Left lung (tissue), 10 donors: Measurements from ENCODE around the gene KRTAP4-7. TPM values are rescaled to one million over a fixed set of nuclear protein-coding genes. Genes with fewer than 3 reads are reported as not detected.

Source experiments
- ATAC-seq: fragments of 200-7000 bp; cut with Tn5 transposase; one replicate; pipeline ENCODE4 v1.9.1; 2020; ENCODE audit warnings: moderate library complexity
- DNase-seq, 4 donors: peaks; one replicate each; pipeline ENCODE4 v3.0.0-alpha.2; 2013 to 2020
- H3K27ac ChIP-seq, 2 donors: fragments of 200-600 bp; sonication (generic) in 1 of 2; one replicate each; pipeline versions ENCODE4 v1.5.0 to v1.8.0; 2020 to 2021
- H3K27me3 ChIP-seq, 2 donors: fragments of 200-600 bp; sonication (generic) in 1 of 2; one replicate each; pipeline versions ENCODE4 v1.5.0 to v1.8.0; 2020 to 2021
- H3K36me3 ChIP-seq, 2 donors: fragments of 200-600 bp; sonication (generic) in 1 of 2; one replicate each; pipeline versions ENCODE4 v1.5.0 to v1.8.0; 2020 to 2021
- H3K4me1 ChIP-seq, 2 donors: fragments of 200-600 bp; one replicate each; pipeline ENCODE4 v1.8.0; 2021
- H3K4me3 ChIP-seq, 2 donors: fragments of 200-600 bp; sonication (generic) in 1 of 2; one replicate each; pipeline versions ENCODE4 v1.5.0 to v1.8.0; 2020 to 2021; ENCODE audit warnings: mild to moderate bottlenecking in 1 of 2
- H3K9me3 ChIP-seq, 2 donors: fragments of 200-600 bp; sonication (generic) in 1 of 2; one replicate each; pipeline versions ENCODE4 v1.5.0 to v1.8.0; 2020 to 2021
- CTCF ChIP-seq, 2 donors: fragments of 200-600 bp; sonication (generic) in 1 of 2; IDR thresholded peaks; one replicate each; pipeline versions ENCODE4 v1.5.0 to v1.8.0; 2021; ENCODE audit warnings: antibody characterized with exemption in 2 of 2
- intact Hi-C, 2 donors: fragments of 100-400 bp; cut with DNase I; formaldehyde crosslinking; loops; one replicate each; pipeline versions ENCODE4 v1.11.2 to v1.14.2; 2022
- polyA plus RNA-seq, 6 donors: library from polyadenylated mRNA; unstranded; fragments of 120-200 nt; gene quantifications; one replicate each; pipeline ENCODE4 v1.2.1, GENCODE V29; 2013; ENCODE audit not compliant: insufficient read length in 6 of 6
- total RNA-seq, 2 donors: library from RNA; stranded (reverse); fragmentation: NEBNext Ultra II Directional; extraction: Animal tissue kit (Norgen Biotek cat#: 25700); gene quantifications; one replicate each; pipeline ENCODE4 v1.2.1, GENCODE V29; 2021
- donor health status: DM: no; HTN: yes; CAD: no.
- donor health status: DM: no; HTN: no; CAD: no.

The KRTAP4-7 gene
- total and polyA plus RNA-seq, 8 donors = not detected

DNA sequence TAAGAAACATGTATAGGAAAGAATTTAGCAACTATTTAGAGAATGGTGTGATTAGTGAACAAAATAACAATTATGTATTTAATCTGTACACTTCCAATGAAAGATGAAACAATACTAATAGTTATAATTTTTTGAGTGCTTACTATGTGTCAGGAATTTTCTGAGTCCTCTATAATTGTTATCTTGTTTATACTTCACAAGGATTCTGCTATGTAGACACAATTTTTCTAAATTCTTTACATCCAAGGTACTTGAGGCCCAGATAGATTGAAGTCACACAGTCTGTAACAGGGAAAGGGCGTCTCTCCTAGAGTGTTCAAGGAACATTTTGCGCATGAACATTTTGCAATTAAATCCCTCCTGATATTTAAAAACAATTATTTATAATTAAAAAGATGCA lies 41.1 kb downstream of the KRTAP4-7 start:
- DNase-seq (no peak), ATAC-seq (no peak)
- Histone ChIP-seq H3K9me3 (no peaks in the 10 kb centered on the region), H3K27me3 (peaks cover 0 to 8% of the 10 kb centered on the region in 2 donors), H3K36me3 (no peaks in the 10 kb centered on the region), H3K4me3 (no peak overlapping the region), H3K27ac (no peak overlapping the region), H3K4me1 (no peaks in the 10 kb centered on the region)
- intact Hi-C loops = no loop called here
- TF ChIP-seq CTCF (IDR thresholded peaks at IDR 0.05) = no peak

- no peak for ATAC-seq
- intact Hi-C loops = no loop called here
- no peak overlapping the region for H3K27ac ChIP-seq
- no peaks in the 10 kb centered on the region for H3K9me3 ChIP-seq
- TF ChIP-seq CTCF (IDR thresholded peaks at IDR 0.05) = no peak
- no peak overlapping the region for H3K4me3 ChIP-seq
- no peak for DNase-seq
- H3K4me1 ChIP-seq = no peaks in the 10 kb centered on the region
- H3K27me3 ChIP-seq = peaks cover 0 to 8% of the 10 kb centered on the region in 2 donors
- H3K36me3 ChIP-seq = no peaks in the 10 kb centered on the region
These were observed 42.5 kb downstream of the KRTAP4-7 start for GRCh38 chr17:41126412-41126811.

DNA sequence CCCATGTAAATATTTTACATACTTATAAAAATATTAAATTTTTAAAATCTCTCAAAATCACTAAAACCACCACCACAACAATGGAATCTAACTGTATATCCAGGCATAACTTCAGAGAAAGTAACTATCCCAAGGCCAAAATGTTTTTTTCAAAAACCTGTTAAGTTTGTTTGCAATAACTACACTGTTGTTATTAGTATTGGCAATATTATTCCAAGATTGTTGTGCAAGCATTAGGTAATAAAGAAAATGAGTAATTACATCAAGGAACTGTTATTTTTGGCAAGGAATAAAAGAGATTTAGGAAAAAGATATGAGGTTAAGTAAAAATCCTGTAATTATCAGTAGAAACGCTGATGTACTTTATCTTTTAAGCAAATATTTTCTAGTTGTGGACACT lies 43.4 kb downstream of the KRTAP4-7 start:
- Histone ChIP-seq H3K4me3 (no peak overlapping the region), H3K36me3 (no peaks in the 10 kb centered on the region), H3K4me1 (no peaks in the 10 kb centered on the region), H3K27ac (no peak overlapping the region), H3K9me3 (no peaks in the 10 kb centered on the region), H3K27me3 (peaks cover 0 to 8% of the 10 kb centered on the region in 2 donors)
- DNase-seq = no peak
- no peak for TF ChIP-seq CTCF (IDR thresholded peaks at IDR 0.05)
- intact Hi-C loops = no loop called here
- ATAC-seq = no peak

- Histone ChIP-seq H3K4me3 (no peak overlapping the region), H3K9me3 (no peaks in the 10 kb centered on the region), H3K27ac (no peak overlapping the region), H3K27me3 (no peaks in the 10 kb centered on the region), H3K4me1 (no peaks in the 10 kb centered on the region), H3K36me3 (no peaks in the 10 kb centered on the region)
- intact Hi-C loops = no loop called here
- DNase-seq (no peak), ATAC-seq (no peak)
- TF ChIP-seq CTCF (IDR thresholded peaks at IDR 0.05) = no peak
These were observed 48.0 kb downstream of the KRTAP4-7 start for GRCh38 chr17:41131979-41132378.

GRCh38 chr17:41133880-41134735 lies 50.2 kb downstream of the KRTAP4-7 start:
- H3K36me3 ChIP-seq = no peaks in the 10 kb centered on the region
- no peak overlapping the region for H3K4me3 ChIP-seq
- no peak for DNase-seq
- no peaks in the 10 kb centered on the region for H3K4me1 ChIP-seq
- peaks cover 0 to under 1% of the 10 kb centered on the region in 2 donors for H3K9me3 ChIP-seq
- intact Hi-C loops = no loop called here
- no peak overlapping the region for H3K27ac ChIP-seq
- TF ChIP-seq CTCF (IDR thresholded peaks at IDR 0.05) = no peak
- ATAC-seq = no peak
- H3K27me3 ChIP-seq = no peaks in the 10 kb centered on the region

Other genes starting within 250 kb of the KRTAP4-7 start
Only the 30 nearest of the 38 such genes appear.
- gene KRT23, start 146.5 kb upstream of the KRTAP4-7 start, total RNA-seq = 1 to 10 TPM in 1 of 2 donors, under 1 TPM in 1; 0.35 to 5.6 TPM
- gene KRT23, start 146.5 kb upstream of the KRTAP4-7 start, polyA plus RNA-seq = under 1 TPM in 5 of 6 donors, not detected in 1; 0.09 to 0.31 (median 0.17) TPM
- gene KRT39, start 117.2 kb upstream of the KRTAP4-7 start, total RNA-seq = under 1 TPM in 1 of 2 donors, not detected in 1; 0.41 TPM
- not detected for gene KRT39, start 117.2 kb upstream of the KRTAP4-7 start, polyA plus RNA-seq
- gene KRT40, start 99.8 kb upstream of the KRTAP4-7 start, total RNA-seq = not detected
- not detected for gene KRT40, start 99.8 kb upstream of the KRTAP4-7 start, polyA plus RNA-seq
- not detected for gene KRTAP3-3, start 90.0 kb upstream of the KRTAP4-7 start, total RNA-seq
- gene KRTAP3-3, start 90.0 kb upstream of the KRTAP4-7 start, polyA plus RNA-seq = not detected
- not detected for gene KRTAP3-2, start 84.2 kb upstream of the KRTAP4-7 start, total RNA-seq
- gene KRTAP3-2, start 84.2 kb upstream of the KRTAP4-7 start, polyA plus RNA-seq = not detected
- not detected for gene KRTAP3-1, start 75.0 kb upstream of the KRTAP4-7 start, total RNA-seq
- not detected for gene KRTAP3-1, start 75.0 kb upstream of the KRTAP4-7 start, polyA plus RNA-seq
- not detected for gene KRTAP1-5, start 56.9 kb upstream of the KRTAP4-7 start, total RNA-seq
- gene KRTAP1-5, start 56.9 kb upstream of the KRTAP4-7 start, polyA plus RNA-seq = not detected
- gene KRTAP1-4, start 54.0 kb upstream of the KRTAP4-7 start, total RNA-seq = not detected
- gene KRTAP1-4, start 54.0 kb upstream of the KRTAP4-7 start, polyA plus RNA-seq = not detected
- not detected for gene KRTAP1-3, start 49.3 kb upstream of the KRTAP4-7 start, total RNA-seq
- gene KRTAP1-3, start 49.3 kb upstream of the KRTAP4-7 start, polyA plus RNA-seq = not detected
- not detected for gene KRTAP1-1, start 42.7 kb upstream of the KRTAP4-7 start, total RNA-seq
- not detected for gene KRTAP1-1, start 42.7 kb upstream of the KRTAP4-7 start, polyA plus RNA-seq
- gene KRTAP2-1, start 36.8 kb upstream of the KRTAP4-7 start, total RNA-seq = not detected
- gene KRTAP2-1, start 36.8 kb upstream of the KRTAP4-7 start, polyA plus RNA-seq = not detected
- gene KRTAP2-2, start 28.9 kb upstream of the KRTAP4-7 start, total RNA-seq = not detected
- gene KRTAP2-2, start 28.9 kb upstream of the KRTAP4-7 start, polyA plus RNA-seq = not detected
- 1 to 10 TPM in 1 of 2 donors, not detected in 1; 1.2 TPM for gene KRTAP2-3, start 24.0 kb upstream of the KRTAP4-7 start, total RNA-seq
- gene KRTAP2-3, start 24.0 kb upstream of the KRTAP4-7 start, polyA plus RNA-seq = not detected
- gene KRTAP2-4, start 18.3 kb upstream of the KRTAP4-7 start, total RNA-seq = not detected
- not detected for gene KRTAP2-4, start 18.3 kb upstream of the KRTAP4-7 start, polyA plus RNA-seq
- not detected for gene KRTAP4-8, start 14.0 kb downstream of the KRTAP4-7 start, total RNA-seq
- not detected for gene KRTAP4-8, start 14.0 kb downstream of the KRTAP4-7 start, polyA plus RNA-seq
- not detected for gene KRTAP4-16, start 18.1 kb downstream of the KRTAP4-7 start, total RNA-seq
- not detected for gene KRTAP4-16, start 18.1 kb downstream of the KRTAP4-7 start, polyA plus RNA-seq
- gene KRTAP4-9, start 21.2 kb downstream of the KRTAP4-7 start, total RNA-seq = not detected
- gene KRTAP4-9, start 21.2 kb downstream of the KRTAP4-7 start, polyA plus RNA-seq = not detected
- gene KRTAP4-11, start 34.2 kb downstream of the KRTAP4-7 start, total RNA-seq = not detected
- under 1 TPM in 1 of 6 donors, not detected in 5; 0.23 TPM for gene KRTAP4-11, start 34.2 kb downstream of the KRTAP4-7 start, polyA plus RNA-seq
- not detected for gene KRTAP4-12, start 40.0 kb downstream of the KRTAP4-7 start, total RNA-seq
- gene KRTAP4-12, start 40.0 kb downstream of the KRTAP4-7 start, polyA plus RNA-seq = not detected
- gene KRTAP4-6, start 56.4 kb downstream of the KRTAP4-7 start, total RNA-seq = not detected
- gene KRTAP4-6, start 56.4 kb downstream of the KRTAP4-7 start, polyA plus RNA-seq = not detected
- gene KRTAP4-5, start 65.7 kb downstream of the KRTAP4-7 start, total RNA-seq = not detected
- gene KRTAP4-5, start 65.7 kb downstream of the KRTAP4-7 start, polyA plus RNA-seq = not detected
- not detected for gene KRTAP4-4, start 76.6 kb downstream of the KRTAP4-7 start, total RNA-seq
- gene KRTAP4-4, start 76.6 kb downstream of the KRTAP4-7 start, polyA plus RNA-seq = not detected
- gene KRTAP4-3, start 84.1 kb downstream of the KRTAP4-7 start, total RNA-seq = not detected
- not detected for gene KRTAP4-3, start 84.1 kb downstream of the KRTAP4-7 start, polyA plus RNA-seq
- gene KRTAP4-2, start 94.1 kb downstream of the KRTAP4-7 start, total RNA-seq = not detected
- not detected for gene KRTAP4-2, start 94.1 kb downstream of the KRTAP4-7 start, polyA plus RNA-seq
- gene KRTAP4-1, start 100.8 kb downstream of the KRTAP4-7 start, total RNA-seq = not detected
- not detected for gene KRTAP4-1, start 100.8 kb downstream of the KRTAP4-7 start, polyA plus RNA-seq
- not detected for gene KRTAP9-1, start 105.7 kb downstream of the KRTAP4-7 start, total RNA-seq
- not detected for gene KRTAP9-1, start 105.7 kb downstream of the KRTAP4-7 start, polyA plus RNA-seq
- not detected for gene KRTAP9-2, start 142.5 kb downstream of the KRTAP4-7 start, total RNA-seq
- not detected for gene KRTAP9-2, start 142.5 kb downstream of the KRTAP4-7 start, polyA plus RNA-seq
- not detected for gene KRTAP9-3, start 148.3 kb downstream of the KRTAP4-7 start, total RNA-seq
- gene KRTAP9-3, start 148.3 kb downstream of the KRTAP4-7 start, polyA plus RNA-seq = not detected
- gene KRTAP9-8, start 153.8 kb downstream of the KRTAP4-7 start, total RNA-seq = not detected
- not detected for gene KRTAP9-8, start 153.8 kb downstream of the KRTAP4-7 start, polyA plus RNA-seq
- not detected for gene KRTAP9-4, start 165.5 kb downstream of the KRTAP4-7 start, total RNA-seq
- not detected for gene KRTAP9-4, start 165.5 kb downstream of the KRTAP4-7 start, polyA plus RNA-seq